Retinal pigment epithelial cell (primary cell): ENCODE data around the gene R3HDML.

ENCODE experiments used
- DNase-seq: peaks from one replicate; pipeline ENCODE4 v3.0.0-alpha.2; 2010; ENCODE audit warnings: low read depth
- H3K4me3 ChIP-seq: 2 replicates; pipeline ENCODE4 v1.5.1; 2011; ENCODE audit warnings: mild to moderate bottlenecking, low read length, control low read depth, moderate library complexity
- TF ChIP-seq, protein P1 (sequence below): conservative IDR thresholded peaks from 2 replicates; pipeline ENCODE4 v1.5.1; 2011; ENCODE audit warnings: low read depth, low read length, control low read depth, inconsistent platforms

The R3HDML gene

DNA sequence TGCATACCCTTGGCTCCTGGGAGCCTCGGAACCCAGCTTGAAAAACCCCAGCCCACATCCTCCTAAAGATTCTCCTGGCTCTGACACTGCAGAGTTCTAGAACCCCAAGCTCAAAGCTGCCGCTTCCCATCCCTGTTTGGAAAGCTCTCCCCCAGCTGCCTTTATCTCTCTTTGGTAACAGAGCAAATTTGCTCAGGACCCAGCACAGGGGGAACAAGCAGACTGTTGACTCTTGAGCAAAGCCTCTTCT, 57.5 kb downstream of the R3HDML start:
- TF ChIP-seq, protein P1, sequence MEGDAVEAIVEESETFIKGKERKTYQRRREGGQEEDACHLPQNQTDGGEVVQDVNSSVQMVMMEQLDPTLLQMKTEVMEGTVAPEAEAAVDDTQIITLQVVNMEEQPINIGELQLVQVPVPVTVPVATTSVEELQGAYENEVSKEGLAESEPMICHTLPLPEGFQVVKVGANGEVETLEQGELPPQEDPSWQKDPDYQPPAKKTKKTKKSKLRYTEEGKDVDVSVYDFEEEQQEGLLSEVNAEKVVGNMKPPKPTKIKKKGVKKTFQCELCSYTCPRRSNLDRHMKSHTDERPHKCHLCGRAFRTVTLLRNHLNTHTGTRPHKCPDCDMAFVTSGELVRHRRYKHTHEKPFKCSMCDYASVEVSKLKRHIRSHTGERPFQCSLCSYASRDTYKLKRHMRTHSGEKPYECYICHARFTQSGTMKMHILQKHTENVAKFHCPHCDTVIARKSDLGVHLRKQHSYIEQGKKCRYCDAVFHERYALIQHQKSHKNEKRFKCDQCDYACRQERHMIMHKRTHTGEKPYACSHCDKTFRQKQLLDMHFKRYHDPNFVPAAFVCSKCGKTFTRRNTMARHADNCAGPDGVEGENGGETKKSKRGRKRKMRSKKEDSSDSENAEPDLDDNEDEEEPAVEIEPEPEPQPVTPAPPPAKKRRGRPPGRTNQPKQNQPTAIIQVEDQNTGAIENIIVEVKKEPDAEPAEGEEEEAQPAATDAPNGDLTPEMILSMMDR, result no peak
- H3K4me3 ChIP-seq, result no peak overlapping the region
- DNase-seq, result no peak

DNA sequence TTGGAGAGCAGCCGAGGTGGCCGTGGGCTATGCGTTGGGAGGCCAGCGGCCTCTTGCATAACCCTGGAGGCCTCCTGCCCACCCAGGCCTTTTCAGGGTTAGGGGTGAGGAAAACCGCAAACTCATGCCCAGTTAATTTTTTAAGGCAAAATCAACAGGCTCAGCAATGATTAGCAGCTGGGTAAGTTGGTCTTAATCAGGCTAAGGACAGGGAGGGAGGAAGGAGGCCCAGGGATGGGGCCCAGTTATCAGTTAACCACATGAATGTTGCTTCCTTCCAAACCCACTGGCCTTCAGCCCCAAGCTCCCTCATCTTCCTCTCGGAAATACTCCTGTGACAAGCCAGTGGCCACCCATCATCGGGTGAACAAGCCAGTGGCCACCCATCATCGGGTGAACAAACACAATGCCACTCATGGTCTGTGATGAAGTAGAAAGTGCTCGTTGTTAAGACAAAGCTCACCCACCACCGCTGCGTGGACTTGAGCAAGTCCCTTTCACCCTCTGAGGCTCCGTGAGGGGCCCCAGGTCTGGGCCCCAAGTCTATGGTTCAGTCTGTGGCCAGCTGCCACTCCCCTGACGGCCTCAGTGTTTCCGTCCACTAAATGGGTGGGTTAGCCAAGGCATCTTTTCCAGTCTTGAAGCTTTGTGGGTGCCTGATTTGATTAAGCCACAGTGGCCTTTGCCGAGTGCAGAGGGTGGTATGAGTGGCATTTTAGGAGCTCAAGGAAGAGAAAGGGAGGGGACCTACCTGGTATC, 58.0 kb downstream of the R3HDML start:
- no peak for DNase-seq
- no peak overlapping the region for H3K4me3 ChIP-seq
- TF ChIP-seq, protein P1, result no peak

DNA sequence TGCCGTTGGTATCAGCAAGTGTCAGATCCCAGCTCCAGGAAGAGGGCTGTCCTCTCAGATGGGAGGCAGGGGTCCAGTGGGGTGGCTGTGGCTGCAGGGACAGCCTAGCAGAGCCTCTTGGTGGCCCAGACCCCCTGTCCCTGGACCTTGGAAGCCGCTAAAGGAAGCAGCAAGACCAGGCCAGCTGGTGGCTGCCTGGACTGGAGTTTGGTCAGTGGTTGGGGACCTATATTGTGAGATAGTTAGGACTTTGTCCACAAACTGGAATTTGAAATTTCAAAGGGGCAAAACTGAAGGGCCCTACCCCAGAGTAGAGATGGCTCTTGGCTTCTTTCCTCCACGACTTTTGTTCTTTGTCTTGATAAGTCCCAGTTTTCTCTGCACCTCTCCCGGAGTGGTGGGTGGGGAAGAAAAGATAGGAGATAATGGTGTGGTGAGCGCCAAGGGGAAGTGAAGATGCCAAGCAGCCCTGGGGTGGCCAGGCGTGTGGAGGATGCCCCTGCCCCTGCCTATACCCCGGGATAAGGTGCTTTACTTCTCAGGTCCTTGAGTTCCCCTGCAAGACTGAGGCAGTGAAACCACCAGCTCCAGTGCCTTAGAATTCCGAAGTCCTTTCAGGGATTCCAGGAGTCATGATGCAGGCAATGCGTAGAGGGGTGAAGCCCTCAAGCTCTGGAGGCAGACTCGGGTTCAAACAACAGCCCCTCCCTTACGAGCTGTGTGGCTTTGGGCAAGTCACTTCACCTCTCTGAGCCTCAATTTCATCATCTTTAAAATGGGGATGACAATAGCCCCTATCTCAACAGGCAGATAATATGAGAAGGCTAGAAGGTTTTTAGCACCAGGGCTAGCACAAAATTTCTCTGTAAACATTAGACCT, 58.9 kb downstream of the R3HDML start:
- H3K4me3 ChIP-seq, result no peak overlapping the region
- DNase-seq, result no peak
- TF ChIP-seq, protein P1, result no peak

- no peak for DNase-seq
- TF ChIP-seq, protein P1, result no peak
- H3K4me3 ChIP-seq, result no peak overlapping the region
Observed at GRCh38 chr20:44396369-44397130, 59.7 kb downstream of the R3HDML start.

GRCh38 chr20:44398335-44398734, 61.5 kb downstream of the R3HDML start:
- H3K4me3 ChIP-seq, result no peak overlapping the region
- TF ChIP-seq, protein P1, result no peak
- no peak for DNase-seq

DNA sequence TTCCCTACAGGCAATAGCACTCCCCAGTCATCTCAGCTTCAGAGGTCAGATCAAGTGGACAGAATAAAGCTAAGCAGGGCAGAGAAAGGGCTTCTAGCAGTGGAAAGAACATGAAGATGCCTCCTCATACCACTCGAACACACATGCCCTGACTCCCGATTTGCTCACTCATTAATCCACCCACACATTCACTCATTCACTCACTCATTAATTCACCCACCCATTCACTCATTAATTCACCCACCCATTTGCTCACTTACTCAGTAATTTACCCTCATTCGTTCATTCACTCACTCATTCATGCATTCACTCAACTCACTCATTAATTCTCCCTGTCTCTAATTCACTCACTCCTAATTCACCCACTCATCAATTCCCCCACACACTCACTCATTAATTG, 62.6 kb downstream of the R3HDML start:
- no peak overlapping the region for H3K4me3 ChIP-seq
- TF ChIP-seq, protein P1, result no peak
- DNase-seq, result no peak
